Measurements from ENCODE around the gene CERK. TPM values are rescaled to one million over a fixed set of nuclear protein-coding genes. Genes with fewer than 3 reads are reported as not detected.
A peak's percentile ranks its signal among the peaks of the same experiment; 100 is the strongest.

CERK gene
- total RNA-seq, 4 donors from 2014 or later, result 19.2 to 46.2 (median 36.6) TPM

GRCh38 chr22:46678785-46679700 is 59.0 kb downstream of the CERK start:
- TF ChIP-seq POLR2A (IDR thresholded peaks at IDR 0.05), result no peak
- no peak for TF ChIP-seq EP300 (IDR thresholded peaks at IDR 0.05)
- no peak for TF ChIP-seq POLR2AphosphoS5 (IDR thresholded peaks at IDR 0.05)
- TF ChIP-seq CTCF (IDR thresholded peaks at IDR 0.05), result no peak
- Histone ChIP-seq H3K27me3 (no peaks in the 10 kb centered on the region), H3K9me3 (no peaks in the 10 kb centered on the region), H3K27ac (peak overlapping the region; percentile 8), H3K36me3 (peaks cover 43% of the 10 kb centered on the region), H3K4me3 (no peak overlapping the region), H3K4me1 (peaks cover 4% of the 10 kb centered on the region)
- WGBS, result 79% methylated on average over 36 of the region's 44 CpGs
- no peak for DNase-seq (ENCODE audit: low spot score in 2 of 2)

- no peak overlapping the region for H3K27ac ChIP-seq
- TF ChIP-seq POLR2AphosphoS5 (IDR thresholded peaks at IDR 0.05) (no peak), POLR2A (IDR thresholded peaks at IDR 0.05) (no peak), CTCF (IDR thresholded peaks at IDR 0.05) (no peak), EP300 (IDR thresholded peaks at IDR 0.05) (no peak)
- no peaks in the 10 kb centered on the region for H3K27me3 ChIP-seq
- peaks cover 49% of the 10 kb centered on the region for H3K36me3 ChIP-seq
- no peak overlapping the region for H3K4me3 ChIP-seq
- no peak for DNase-seq (ENCODE audit: low spot score in 2 of 2)
- peaks cover 13% of the 10 kb centered on the region for H3K4me1 ChIP-seq
- WGBS, result 88% methylated on average over 1 of the region's 31 CpGs
- H3K9me3 ChIP-seq, result no peaks in the 10 kb centered on the region
Observed at GRCh38 chr22:46678003-46678657, 59.9 kb downstream of the CERK start.

- Histone ChIP-seq H3K4me1 (peaks cover 20% of the 10 kb centered on the region), H3K27me3 (no peaks in the 10 kb centered on the region)
- no peak for DNase-seq (ENCODE audit: low spot score in 2 of 2)
Observed at GRCh38 chr22:46677323-46678002, 60.6 kb downstream of the CERK start.

DNA sequence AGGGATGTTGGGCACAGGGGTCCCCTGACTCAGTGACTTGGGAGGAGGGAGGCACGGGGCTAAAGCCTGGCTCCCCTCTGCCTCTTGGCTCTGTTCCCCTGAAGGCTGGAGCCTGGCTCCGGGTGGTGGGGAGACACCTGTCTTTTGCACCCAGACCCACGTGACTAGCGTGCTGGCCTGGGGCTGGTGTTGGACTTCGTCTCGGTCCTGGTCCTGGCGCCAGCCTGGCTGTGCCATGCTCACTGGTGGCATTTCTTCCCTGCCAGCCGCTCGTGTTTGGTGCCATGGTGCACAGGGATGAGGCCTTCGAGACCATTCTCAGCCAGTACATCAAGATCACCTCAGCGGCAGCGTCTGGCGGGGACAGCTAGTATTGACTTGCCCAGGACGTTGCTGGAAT is 61.2 kb downstream of the CERK start:
- WGBS, result 78% methylated on average over 13 of the region's 14 CpGs

More at GRCh38 chr22:46677323-46678002, 60.6 kb downstream of the CERK start:
- Histone ChIP-seq H3K36me3 (peaks cover 49% of the 10 kb centered on the region), H3K4me3 (no peak overlapping the region), H3K9me3 (no peaks in the 10 kb centered on the region), H3K27ac (no peak overlapping the region)
- WGBS, result 91% methylated on average over 21 of the region's 28 CpGs
- TF ChIP-seq POLR2AphosphoS5 (IDR thresholded peaks at IDR 0.05) (no peak), EP300 (IDR thresholded peaks at IDR 0.05) (no peak), CTCF (IDR thresholded peaks at IDR 0.05) (no peak), POLR2A (IDR thresholded peaks at IDR 0.05) (no peak)

More for the DNA sequence above, 61.2 kb downstream of the CERK start:
- TF ChIP-seq POLR2AphosphoS5 (IDR thresholded peaks at IDR 0.05), result no peak
- no peak for TF ChIP-seq EP300 (IDR thresholded peaks at IDR 0.05)
- no peak for TF ChIP-seq POLR2A (IDR thresholded peaks at IDR 0.05)
- TF ChIP-seq CTCF (IDR thresholded peaks at IDR 0.05), result no peak
- H3K36me3 ChIP-seq, result peaks cover 49% of the 10 kb centered on the region
- H3K9me3 ChIP-seq, result no peaks in the 10 kb centered on the region
- no peak overlapping the region for H3K27ac ChIP-seq
- H3K27me3 ChIP-seq, result no peaks in the 10 kb centered on the region
- DNase-seq (ENCODE audit: low spot score in 2 of 2), result no peak
- peaks cover 25% of the 10 kb centered on the region for H3K4me1 ChIP-seq
- no peak overlapping the region for H3K4me3 ChIP-seq

Measured in suprapubic skin (tissue), 4 donors.